Esophagus muscularis mucosa (tissue), 3 donors: ENCODE data around the gene LTBP1.

Experiments used
- POLR2A ChIP-seq: fragments of 450-650 bp; IDR thresholded peaks from one replicate; pipeline ENCODE4 v1.6.1; 2017; ENCODE audit warnings: antibody characterized with exemption, moderate library complexity, mild to moderate bottlenecking, low read depth
- POLR2AphosphoS5 ChIP-seq, 2 donors: sonication (generic); formaldehyde crosslinking; IDR thresholded peaks; one replicate each; pipeline ENCODE4 v1.6.1; 2017; ENCODE audit warnings: antibody characterized with exemption in 2 of 2
- TF ChIP-seq, protein P1 (sequence below), 3 experiments: fragments of 200-600 bp in 2 of 3; fragments of 450-650 bp in 1 of 3; sonication (generic) in 2 of 3; IDR thresholded peaks; one replicate each; pipeline ENCODE4 v1.5.1; 2017 to 2019; ENCODE audit warnings: antibody characterized with exemption in 3 of 3, mild to moderate bottlenecking in 2 of 3, moderate library complexity in 1 of 3

DNA sequence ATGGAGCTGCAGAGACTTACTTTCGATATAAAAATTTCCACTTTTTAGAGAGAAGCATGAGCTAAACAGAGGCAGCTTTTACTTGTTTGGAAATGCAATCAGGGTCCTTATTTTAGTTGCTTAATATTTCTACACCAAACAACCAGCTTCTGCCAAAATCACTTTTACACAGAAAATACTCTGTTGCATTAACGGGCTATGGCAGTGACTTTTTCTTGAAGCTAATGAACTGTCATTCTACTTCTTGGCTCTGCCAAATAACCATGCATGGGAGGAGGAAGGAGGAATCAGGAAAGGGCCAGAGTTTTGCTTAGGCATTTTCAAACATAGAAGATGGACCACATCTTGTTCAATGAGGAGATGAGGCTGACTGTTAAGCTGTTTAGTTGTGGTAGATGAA is 23.6 kb upstream of the LTBP1 start:
- TF ChIP-seq, protein P1, sequence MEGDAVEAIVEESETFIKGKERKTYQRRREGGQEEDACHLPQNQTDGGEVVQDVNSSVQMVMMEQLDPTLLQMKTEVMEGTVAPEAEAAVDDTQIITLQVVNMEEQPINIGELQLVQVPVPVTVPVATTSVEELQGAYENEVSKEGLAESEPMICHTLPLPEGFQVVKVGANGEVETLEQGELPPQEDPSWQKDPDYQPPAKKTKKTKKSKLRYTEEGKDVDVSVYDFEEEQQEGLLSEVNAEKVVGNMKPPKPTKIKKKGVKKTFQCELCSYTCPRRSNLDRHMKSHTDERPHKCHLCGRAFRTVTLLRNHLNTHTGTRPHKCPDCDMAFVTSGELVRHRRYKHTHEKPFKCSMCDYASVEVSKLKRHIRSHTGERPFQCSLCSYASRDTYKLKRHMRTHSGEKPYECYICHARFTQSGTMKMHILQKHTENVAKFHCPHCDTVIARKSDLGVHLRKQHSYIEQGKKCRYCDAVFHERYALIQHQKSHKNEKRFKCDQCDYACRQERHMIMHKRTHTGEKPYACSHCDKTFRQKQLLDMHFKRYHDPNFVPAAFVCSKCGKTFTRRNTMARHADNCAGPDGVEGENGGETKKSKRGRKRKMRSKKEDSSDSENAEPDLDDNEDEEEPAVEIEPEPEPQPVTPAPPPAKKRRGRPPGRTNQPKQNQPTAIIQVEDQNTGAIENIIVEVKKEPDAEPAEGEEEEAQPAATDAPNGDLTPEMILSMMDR (IDR thresholded peaks at IDR 0.05): no peak
- TF ChIP-seq POLR2AphosphoS5 (IDR thresholded peaks at IDR 0.05) (no peak), POLR2A (no peak)
